CD4-positive, alpha-beta T cell treated with Interferon gamma for 1 hour (primary cell): ENCODE measurements around the gene HSD17B1.
"Not testable (repeated sequence)": the region's sequence is repeated elsewhere in the genome, so short reads cannot be mapped to it uniquely, and the experiment has no call there.

Experiments
- DNase-seq: peaks from one replicate; pipeline ENCODE4 v3.0.0-alpha.2; 2020

The HSD17B1 gene

DNA sequence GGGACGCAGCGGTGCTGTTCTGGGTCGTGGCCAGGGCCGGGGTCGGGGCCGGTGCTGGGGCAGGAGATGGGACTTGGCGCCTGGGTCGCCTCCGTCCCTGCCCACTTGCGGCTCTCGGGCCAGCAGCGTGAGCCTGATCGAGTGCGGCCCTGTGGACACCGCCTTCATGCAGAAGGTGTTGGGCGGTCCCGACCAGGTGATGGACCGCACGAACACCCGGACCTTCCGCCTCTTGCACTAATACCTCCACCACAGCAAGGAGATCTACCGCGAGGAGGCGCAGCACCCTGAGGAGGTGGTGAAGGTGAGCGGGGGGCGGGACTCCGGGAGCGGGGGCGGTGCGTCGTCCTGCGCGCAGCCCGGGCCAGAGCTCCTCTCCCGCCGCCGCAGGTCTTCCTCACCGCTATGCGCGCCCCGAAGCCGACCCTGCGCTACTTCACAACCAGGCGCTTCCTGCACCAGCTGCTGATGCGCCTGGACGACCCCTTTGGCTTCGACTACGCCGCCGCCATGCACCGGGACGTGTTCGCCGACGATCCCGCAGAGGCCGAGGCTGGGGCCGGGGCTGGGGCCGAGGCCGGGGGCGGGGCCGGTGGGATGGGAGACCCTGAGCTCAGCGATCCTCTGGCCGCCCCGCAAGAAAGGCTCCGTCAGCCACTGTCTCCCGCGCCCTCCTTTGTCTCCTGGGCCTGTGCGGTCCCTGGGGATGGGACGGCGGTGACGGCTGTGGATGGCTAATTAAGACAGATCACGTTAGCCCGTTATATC is 4.5 kb upstream of the HSD17B1 start:
- peak; percentile 80 for DNase-seq

DNA sequence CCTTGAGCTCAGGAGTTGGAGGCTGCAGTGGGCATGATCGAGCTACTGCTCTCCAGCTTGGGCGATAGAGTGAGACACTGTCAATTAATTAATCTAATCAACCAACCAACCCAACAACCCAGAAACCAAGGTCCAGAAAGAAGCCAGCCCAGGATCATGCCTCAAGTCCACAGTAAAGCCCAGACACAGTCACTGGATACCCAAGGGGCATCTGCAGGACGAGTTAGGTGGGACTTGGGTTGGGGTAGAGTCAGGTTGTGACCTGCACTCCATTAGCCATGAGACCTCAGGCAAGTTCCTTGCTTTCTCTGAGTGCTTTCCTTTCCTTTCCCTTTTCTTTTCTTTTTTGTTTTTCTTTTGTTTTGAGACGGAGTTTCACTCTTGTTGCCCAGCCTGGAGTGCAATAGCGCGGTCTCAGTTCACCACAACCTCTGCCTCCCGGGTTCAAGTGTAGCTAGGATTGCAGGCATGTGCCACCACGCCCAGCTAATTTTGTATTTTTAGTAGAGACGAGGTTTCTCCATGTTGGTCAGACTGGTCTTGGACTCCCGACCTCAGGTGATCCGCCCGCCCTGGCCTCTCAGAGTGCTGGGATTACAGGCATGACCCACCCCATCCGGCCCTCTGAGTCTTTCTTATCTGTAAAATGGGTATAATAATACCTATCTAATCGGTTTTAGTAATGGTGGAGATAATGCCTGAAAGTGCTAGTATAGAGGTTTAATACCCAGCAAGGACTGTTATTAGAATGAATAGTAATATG is 3.5 kb upstream of the HSD17B1 start:
- no peak for DNase-seq

DNA sequence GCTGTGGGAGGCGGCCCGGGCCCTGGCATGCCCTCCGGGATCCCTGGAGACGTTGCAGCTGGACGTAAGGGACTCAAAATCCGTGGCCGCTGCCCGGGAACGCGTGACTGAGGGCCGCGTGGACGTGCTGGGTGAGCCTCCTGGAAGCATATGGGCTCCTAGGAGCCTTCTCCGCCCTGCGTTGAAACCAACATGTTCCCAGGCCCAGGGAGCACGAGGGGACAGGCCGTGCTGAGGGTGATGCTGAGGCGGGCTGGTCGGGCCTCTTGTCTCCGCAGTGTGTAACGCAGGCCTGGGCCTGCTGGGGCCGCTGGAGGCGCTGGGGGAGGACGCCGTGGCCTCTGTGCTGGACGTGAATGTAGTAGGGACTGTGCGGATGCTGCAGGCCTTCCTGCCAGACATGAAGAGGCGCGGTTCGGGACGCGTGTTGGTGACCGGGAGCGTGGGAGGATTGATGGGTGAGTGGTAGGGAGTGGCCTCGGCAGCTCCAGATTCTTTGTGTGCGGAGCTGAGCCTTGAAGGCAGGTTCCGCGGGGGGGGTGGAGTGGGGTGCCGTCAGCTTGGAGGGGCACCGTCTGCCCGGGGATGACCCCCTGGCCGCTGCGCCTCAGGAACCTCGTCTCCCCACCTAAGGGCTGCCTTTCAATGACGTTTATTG is 567 bp downstream of the HSD17B1 start:
- DNase-seq: no peak

DNA sequence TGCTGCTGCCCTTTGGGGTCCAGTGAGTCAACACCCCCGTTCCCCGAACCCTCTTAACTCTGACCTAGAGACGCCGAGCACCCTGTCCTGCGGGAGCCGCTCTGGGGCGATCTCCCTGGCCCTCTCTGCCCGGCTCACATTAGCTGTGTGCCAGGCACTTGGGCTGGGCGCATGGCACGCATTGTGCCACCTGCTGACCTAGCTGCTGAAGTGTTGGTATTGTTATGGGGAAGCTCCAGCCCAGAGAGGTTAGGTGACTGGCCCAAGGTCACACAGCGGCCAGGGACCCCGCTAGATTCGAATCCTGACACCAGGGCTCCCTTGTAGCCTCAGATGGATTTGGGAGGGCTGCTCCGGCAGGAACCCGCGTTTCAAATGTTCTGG is 1.1 kb downstream of the HSD17B1 start:
- DNase-seq: no peak

DNA sequence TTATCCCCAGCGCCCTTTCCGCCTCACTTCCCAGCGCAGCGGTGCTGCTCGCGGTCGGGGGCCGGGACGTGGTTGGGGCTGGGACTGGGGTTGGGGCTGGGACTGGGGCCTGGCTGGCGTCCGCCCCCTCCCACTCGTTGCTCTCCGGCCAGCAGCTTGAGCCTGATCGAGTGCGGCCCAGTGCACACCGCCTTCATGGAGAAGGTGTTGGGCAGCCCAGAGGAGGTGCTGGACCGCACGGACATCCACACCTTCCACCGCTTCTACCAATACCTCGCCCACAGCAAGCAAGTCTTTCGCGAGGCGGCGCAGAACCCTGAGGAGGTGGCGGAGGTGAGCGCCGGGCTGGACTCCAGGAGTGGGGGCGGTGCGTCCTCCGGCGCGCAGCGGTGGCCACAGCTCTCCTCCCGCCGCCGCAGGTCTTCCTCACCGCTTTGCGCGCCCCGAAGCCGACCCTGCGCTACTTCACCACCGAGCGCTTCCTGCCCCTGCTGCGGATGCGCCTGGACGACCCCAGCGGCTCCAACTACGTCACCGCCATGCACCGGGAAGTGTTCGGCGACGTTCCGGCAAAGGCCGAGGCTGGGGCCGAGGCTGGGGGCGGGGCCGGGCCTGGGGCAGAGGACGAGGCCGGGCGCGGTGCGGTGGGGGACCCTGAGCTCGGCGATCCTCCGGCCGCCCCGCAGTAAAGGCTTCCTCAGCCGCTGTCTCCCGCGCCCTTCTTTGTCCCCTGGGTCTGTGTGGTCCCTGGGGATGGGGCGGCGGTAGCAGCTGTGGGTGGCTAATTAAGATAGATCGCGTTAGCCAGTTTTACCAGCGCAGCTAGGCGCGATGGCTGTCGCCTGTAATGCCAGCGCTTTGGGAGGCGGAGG is 1.8 kb downstream of the HSD17B1 start:
- peak; percentile 84 for DNase-seq

DNA sequence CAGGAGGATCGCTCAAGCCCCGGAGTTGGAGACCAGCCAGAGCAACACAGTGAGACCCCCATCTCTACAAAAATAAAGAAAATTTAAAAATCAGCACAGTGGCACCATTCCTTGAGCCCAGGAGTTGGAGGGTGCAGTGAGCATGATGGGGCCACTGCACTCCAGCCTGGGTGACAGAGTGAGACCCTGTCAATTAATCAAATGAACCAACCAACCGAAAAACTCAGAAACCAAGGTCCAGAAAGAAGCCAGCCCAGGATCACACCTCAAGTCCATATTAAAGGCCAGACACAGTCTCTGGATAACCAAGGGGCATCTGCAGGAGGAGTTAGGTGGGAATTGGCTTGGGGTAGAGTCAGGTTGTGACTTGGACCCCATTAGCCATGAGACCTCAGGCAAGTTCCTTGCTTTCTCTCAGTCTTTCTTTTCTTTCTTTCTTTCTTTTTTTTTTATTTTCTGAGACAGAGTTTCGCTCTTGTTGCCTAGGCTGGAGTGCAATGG is 2.4 kb downstream of the HSD17B1 start:
- no peak for DNase-seq

DNA sequence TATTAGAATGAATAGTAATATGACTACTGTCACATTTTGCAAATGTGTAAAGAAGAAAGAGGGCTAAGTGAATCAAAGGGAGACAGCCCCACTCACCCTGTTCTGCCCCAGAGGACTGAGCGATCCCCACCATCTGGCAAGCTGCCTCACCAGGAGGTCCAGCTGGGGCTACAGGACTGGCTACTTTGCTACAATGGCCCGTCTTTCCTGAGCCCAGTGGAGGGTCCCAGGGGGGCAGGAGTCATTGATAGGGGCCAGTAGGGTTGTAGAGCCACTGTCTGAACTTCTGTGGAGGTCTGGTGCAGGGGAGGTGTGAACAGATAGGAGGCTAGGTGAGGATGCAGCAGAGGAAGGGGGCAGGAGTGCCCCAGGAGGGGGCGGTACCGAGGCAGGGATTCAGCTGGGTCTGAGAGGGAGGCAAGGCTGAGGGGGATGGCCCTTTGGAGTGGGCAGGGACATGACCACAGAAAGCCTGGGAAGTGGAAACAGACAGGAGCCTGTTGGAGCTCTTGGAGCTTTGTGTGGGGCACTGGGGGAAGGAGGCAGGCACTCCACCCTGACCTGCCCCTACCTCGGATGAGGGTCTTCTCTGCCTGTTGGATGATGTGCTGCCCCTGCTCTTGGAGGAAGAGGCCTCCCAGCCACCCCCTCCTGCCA is 3.4 kb downstream of the HSD17B1 start:
- not testable (repeated sequence) for DNase-seq

DNA sequence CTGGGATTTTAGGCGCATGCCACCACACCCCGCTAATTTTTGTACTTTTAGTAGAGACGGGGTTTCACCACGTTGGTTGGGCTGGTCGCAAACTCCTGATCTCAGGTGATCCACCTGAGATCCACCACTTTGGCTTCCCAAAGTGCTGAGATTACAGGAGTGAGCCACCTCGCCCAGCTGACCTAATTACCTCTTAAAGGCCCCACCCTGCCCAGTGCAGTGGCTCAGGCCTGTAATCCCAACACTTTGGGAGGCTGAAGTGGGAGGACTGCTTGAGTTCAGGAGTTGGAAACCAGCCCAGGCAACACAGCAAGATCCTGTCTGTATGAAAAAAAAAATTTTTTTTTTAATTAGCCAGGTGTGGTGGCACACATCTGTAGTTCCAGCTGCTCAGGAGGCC is 6.4 kb downstream of the HSD17B1 start:
- no peak for DNase-seq

DNA sequence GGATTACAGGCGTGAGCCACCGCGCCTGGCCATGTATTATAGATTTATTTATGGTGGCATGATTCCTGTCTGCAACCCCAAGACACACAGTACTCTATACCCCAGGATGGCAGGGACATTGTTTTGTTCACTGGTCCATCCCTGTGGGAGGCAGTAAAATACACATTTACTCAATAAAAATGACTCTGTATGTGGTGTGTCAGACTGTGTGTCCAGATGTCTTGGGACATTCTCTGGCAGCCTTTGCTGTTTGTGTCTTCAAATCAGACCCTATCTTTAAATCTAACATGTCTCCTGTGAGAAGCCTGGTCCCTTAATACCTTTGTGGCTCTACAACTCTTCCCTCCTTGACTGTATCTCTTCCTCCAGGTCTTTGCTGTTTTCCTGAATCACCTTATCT is 7.5 kb downstream of the HSD17B1 start:
- no peak for DNase-seq

DNA sequence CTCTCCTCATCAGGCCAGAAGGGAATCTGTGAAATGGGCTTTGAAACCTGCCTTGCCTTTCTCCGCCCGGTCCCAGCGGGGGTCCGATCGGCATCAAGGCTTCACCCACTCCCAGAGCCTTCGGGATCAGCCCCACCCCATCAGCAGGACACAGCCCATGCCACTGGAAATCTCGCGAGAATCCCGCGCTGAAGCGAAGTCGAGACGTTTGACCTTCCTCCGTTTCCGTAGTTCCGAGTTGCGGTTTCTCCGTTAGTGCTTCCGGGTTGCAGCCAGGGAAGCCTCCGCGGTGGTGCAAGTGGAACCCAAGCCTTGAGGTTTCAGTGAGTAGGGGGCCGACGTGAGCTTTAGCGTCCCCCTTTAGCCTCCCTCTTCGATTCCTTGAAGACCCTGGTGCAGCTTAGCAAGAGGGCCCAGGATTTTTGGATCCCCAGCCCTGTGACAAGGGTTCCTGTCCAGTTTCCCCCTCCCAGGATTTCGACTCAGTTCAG is 9.2 kb downstream of the HSD17B1 start, which contains the start of gene COASY:
Gene COASY (plus strand): TSS at position 252 of the 491 bp plus-strand sequence. CDS start 475 bp downstream, outside the sequence.
- peak; percentile 91 for DNase-seq

DNA sequence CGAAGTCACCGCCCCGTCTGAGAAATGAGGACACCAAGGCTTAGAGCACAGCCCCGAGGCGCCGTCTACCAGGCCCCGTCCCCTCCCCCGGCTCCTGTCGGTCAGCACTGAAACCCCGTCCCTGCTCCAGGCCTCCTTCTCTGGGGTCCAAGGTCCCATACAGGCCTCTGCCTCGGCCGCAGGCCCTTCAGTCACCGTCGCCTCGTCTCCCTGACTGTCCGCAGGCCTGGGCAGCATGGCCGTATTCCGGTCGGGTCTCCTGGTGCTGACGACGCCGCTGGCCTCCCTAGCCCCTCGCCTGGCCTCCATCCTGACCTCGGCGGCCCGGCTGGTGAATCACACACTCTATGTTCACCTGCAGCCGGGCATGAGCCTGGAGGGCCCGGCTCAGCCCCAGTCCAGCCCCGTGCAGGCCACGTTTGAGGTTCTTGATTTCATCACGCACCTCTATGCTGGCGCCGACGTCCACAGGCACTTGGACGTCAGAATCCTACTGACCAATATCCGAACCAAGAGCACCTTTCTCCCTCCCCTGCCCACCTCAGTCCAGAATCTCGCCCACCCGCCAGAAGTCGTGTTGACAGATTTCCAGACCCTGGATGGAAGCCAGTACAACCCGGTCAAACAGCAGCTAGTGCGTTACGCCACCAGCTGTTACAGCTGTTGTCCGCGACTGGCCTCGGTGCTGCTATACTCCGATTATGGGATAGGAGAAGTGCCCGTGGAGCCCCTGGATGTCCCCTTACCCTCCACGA is 9.8 kb downstream of the HSD17B1 start:
- peak; percentile 27 for DNase-seq

DNA sequence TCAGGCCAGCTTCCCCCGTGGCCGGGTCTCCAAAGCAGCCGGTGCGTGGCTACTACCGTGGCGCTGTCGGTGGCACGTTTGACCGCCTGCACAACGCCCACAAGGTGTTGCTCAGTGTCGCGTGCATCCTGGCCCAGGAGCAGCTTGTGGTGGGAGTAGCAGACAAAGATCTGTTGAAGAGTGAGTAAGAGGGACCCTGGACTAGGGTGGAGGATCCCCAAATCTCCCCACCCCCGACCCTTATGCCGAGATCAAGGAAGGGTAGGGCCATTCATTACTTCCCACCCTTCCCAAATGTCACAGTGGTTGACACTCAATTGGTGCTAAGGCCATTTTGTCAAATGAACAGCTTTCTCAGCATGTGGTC is 10.4 kb downstream of the HSD17B1 start:
- DNase-seq: no peak

DNA sequence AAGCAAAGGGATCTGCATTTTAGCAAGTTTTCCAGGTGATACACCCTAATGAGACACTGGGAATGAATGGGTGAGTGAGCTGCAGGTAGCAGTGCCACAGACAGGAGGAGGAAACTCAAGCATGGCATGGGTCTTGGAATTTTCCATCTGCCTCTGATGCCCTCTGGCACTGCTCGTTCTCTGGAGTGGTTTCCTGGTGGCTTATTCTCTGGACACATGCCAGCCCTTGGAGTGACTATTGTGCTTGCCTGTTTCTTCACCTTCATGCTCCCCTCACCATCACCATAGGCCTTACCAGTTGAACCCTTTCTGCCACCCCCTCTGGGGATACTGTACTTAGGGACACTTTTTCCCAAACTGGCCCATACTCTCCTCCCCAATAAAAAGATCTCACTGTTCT is 10.8 kb downstream of the HSD17B1 start:
- no peak for DNase-seq

DNA sequence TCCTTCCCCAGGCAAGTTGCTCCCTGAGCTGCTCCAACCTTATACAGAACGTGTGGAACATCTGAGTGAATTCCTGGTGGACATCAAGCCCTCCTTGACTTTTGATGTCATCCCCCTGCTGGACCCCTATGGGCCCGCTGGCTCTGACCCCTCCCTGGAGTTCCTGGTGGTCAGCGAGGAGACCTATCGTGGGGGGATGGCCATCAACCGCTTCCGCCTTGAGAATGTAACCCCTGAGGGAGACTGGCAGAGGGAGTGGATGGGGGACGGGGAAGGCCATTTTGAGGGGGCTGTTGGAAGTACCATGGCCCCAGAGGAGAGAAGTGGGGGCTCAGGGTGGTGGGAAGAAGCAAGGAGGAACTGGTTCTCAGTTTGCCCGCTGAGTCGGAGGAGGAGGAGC is 11.2 kb downstream of the HSD17B1 start:
- DNase-seq: no peak

DNA sequence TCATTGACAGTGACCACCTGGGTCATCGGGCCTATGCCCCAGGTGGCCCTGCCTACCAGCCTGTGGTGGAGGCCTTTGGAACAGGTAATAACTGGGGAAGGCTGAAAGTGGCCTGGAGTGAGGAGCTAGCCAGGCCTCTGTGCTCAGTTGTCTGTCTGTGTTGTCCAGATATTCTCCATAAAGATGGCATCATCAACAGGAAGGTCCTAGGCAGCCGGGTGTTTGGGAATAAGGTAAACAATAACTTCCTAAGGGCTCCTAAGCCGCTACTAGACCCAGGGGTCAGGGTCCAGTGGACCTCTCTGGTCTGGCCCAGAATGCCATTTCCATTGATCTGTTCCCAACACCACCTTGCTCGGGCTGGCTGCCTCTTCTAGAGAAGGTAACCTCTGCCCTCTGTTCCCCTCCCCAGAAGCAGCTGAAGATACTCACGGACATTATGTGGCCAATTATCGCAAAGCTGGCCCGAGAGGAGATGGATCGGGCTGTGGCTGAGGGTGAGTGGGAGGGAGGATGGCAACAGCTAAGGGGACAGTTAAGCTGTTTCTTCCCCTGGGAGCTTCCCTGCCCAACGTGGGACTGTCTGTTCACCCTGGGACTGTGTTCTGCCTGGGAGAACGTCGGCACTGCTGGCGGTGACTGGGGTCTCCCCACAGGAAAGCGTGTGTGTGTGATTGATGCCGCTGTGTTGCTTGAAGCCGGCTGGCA is 12.2 kb downstream of the HSD17B1 start:
- DNase-seq: no peak

DNA sequence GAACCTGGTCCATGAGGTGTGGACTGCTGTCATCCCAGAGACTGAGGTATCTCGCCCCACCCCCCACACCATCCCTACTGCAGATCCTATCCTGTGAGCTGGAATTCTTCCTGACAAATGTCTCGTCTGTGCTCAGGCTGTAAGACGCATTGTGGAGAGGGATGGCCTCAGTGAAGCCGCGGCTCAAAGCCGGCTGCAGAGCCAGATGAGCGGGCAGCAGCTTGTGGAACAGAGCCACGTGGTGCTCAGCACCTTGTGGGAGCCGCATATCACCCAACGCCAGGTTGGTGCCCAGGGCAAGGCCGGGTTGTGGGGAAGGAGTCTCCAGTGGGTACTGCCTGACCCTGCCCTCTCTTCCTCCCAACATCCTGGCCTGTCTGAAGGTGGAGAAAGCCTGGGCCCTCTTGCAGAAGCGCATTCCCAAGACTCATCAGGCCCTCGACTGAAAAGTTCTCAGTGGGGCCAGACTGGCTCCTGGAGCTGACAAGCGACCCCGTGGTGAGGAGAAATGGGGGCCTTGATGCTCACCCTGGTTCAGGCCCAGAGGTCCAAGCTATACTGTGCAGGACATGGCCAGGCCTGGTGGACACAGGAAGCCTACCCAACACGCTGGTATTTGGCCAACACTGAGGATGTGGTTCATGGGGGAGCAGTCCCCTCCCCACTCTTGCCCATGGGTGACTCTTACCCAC is 12.9 kb downstream of the HSD17B1 start:
- no peak for DNase-seq

DNA sequence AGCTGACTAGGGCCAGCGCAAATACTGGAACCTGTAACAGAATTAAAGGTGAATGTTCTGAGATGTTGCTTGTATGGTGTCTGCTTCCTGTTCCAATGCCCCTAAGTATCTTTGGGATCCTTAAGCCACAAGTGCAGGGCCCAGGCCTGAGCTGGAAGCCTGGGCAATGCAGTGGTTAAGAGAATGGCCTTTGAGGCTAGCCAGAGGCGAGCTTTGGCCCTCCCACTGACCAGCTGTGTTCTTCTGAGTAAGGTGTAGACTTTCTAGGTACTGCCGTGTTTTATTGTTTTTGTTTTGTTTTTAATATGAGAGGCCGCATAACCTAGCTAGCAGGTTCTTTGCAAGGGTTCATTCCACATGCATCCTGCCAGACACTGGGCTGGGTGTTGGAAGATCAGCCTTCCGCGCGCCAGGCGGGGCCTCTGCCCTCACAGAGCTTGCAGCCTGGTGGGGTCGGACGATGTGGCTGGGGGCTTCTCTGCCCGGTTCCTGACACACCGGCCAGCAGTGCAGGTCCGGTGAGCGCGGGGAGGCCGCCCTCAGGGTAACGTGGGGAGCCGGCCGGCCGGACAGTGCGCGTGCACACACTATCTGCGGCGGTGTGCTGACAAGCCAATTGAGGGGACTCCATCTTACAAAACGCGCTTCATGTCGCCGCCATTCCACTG is 13.6 kb downstream of the HSD17B1 start:
- DNase-seq: no peak

DNA sequence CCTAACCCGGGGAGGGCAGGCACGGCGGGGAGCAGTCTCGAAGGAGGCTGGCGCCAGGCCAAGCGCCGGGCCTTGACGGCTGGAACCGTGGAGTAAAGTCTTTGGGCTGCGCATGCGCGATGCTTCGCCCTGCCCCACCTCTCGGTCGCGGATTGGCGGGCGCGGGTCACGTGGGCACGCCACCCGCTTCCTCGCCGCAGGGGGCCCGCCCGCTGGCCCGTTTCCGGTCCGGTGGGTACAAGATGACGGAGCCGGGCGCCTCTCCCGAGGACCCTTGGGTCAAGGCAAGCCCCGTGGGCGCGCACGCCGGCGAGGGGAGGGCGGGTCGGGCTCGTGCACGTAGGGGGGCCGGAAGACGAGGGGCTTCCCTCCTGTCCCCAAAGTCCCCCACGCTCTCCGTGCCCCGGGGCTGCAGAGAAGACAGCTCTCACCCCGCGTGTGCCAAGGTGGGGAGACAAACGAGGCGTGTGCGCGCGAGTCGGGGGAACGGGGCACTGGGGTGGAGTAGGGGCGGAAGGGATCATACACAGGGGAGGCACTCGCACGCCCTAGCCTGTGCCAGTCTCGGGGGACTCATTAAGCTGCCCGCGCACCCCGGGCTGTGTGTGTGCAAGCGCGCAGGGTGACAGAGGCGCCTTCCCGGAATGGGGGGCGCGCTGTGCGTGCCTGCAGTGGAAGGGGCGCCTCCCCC is 14.3 kb downstream of the HSD17B1 start, which contains the start of gene MLX:
Gene MLX (plus strand): TSS at position 218 of the 691 bp plus-strand sequence. CDS start 25 bp downstream, at position 243.
- peak; percentile 90 for DNase-seq
